H1 (cell line): ENCODE results near the gene KIAA0586. TPM values are rescaled to one million over a fixed set of nuclear protein-coding genes. Genes with fewer than 3 reads are reported as not detected.

Experiments
- CTBP2 ChIP-seq: IDR thresholded peaks from 2 replicates; pipeline ENCODE4 v1.7.0; 2011; ENCODE audit warnings: borderline replicate concordance, mild to moderate bottlenecking, moderate library complexity, mixed read lengths, low read length; ENCODE audit not compliant: insufficient read depth, insufficient read length
- MAX ChIP-seq: IDR thresholded peaks from 2 replicates; pipeline ENCODE4 v1.6.1; 2012; ENCODE audit warnings: inconsistent platforms
- PHF8 ChIP-seq: fragments of 200-600 bp; sonication (generic); conservative IDR thresholded peaks from 2 replicates; pipeline ENCODE4 v1.7.1; 2012; ENCODE audit warnings: low read depth, mild to moderate bottlenecking, inconsistent platforms, low read length, moderate library complexity
- POLR2AphosphoS5 ChIP-seq: IDR thresholded peaks from 2 replicates; pipeline ENCODE4 v1.6.1; 2011; ENCODE audit warnings: low read depth, low read length
- TAF1 ChIP-seq: IDR thresholded peaks from 2 replicates; pipeline ENCODE4 v1.6.1; 2011; ENCODE audit warnings: mild to moderate bottlenecking, low read depth, low read length
- USF2 ChIP-seq: IDR thresholded peaks from 2 replicates; pipeline ENCODE4 v1.6.1; 2011; ENCODE audit warnings: low read length, improper control_type of control experiment
- YY1 ChIP-seq: IDR thresholded peaks from 2 replicates; pipeline ENCODE4 v1.6.1; 2011; ENCODE audit warnings: low read depth, mild to moderate bottlenecking, low read length
- polyA plus RNA-seq, 7 experiments: library from polyadenylated mRNA; depleted of rRNA in 3 of 7; stranded (reverse) in 5 of 7; unstranded in 2 of 7; fragments of >200 nt in 5 of 7; fragments of 200-250 nt in 2 of 7; gene quantifications; 1 replicate in 5 of 7; 2 replicates in 1 of 7; 4 replicates in 1 of 7; pipeline versions ENCODE4 v1.2.1 to v1.2.3, GENCODE V29; 2011 to 2013; ENCODE audit warnings: missing spikeins in 2 of 7, mixed read lengths in 2 of 7
- total RNA-seq: library from RNA; stranded (reverse); fragmentation: NEBNext Ultra II Directional; extraction: Animal tissue kit (Norgen Biotek cat#: 25700); gene quantifications from 2 replicates; pipeline ENCODE4 v1.2.1, GENCODE V29; 2021

The KIAA0586 gene
- total and polyA plus RNA-seq, 2 of the 8 experiments (the other 6 are each of a cell fraction or from before 2014, with no cell fraction given), result 7.2 to 24.8 TPM

- TF ChIP-seq POLR2AphosphoS5, result no peak
- no peak for TF ChIP-seq CTBP2
- no peak for TF ChIP-seq MAX
- 0 out of 2 replicates have a peak, but pooled peaks have one; percentile 26 for TF ChIP-seq USF2
- no peak for TF ChIP-seq YY1
- TF ChIP-seq TAF1, result 0 out of 2 replicates have a peak, but pooled peaks have one; percentile 12
- TF ChIP-seq PHF8, result no peak
- TF ChIP-seq, all 59 proteins: peak for 3
Measured at GRCh38 chr14:58428118-58428683, 682 bp downstream of the KIAA0586 start (continued).
